HepG2 (cell line): ENCODE measurements around the gene ERBB3. TPM values are rescaled to one million over a fixed set of nuclear protein-coding genes. Genes with fewer than 3 reads are reported as not detected.
A peak's percentile ranks its signal among the peaks of the same experiment; 100 is the strongest.

ENCODE experiments used
- BCL6 ChIP-seq: IDR thresholded peaks from 2 replicates; pipeline ENCODE4 v1.6.1; 2016; ENCODE audit warnings: missing genetic modification reagents, missing compliant biosample characterization
- EHMT2 ChIP-seq: fragments of 200-600 bp; sonication (generic); IDR thresholded peaks from 2 replicates; pipeline ENCODE4 v1.7.0; 2017; ENCODE audit warnings: antibody characterized with exemption, low read depth, low read length, borderline replicate concordance
- ESRRA ChIP-seq: sonication (generic); formaldehyde crosslinking; IDR thresholded peaks from 2 replicates; pipeline ENCODE4 v1.5.1; 2020; ENCODE audit warnings: mild to moderate bottlenecking, low read depth, missing genetic modification reagents
- ETV6 ChIP-seq: sonication (generic); formaldehyde crosslinking; conservative IDR thresholded peaks from 2 replicates; pipeline ENCODE4 v1.4.0; 2020; ENCODE audit warnings: missing genetic modification reagents
- HDAC1 ChIP-seq: sonication (generic); formaldehyde crosslinking; IDR thresholded peaks from 2 replicates; pipeline ENCODE4 v1.5.1; 2020; ENCODE audit warnings: mild to moderate bottlenecking, missing genetic modification reagents
- HNF4A ChIP-seq: sonication (generic); formaldehyde crosslinking; IDR thresholded peaks from 2 replicates; pipeline ENCODE4 v1.4.0; 2020; ENCODE audit warnings: missing genetic modification reagents
- HNF4G ChIP-seq, 2 experiments: sonication (generic) in 1 of 2; formaldehyde crosslinking in 1 of 2; IDR thresholded peaks; 2 replicates each; pipeline versions ENCODE4 v1.4.0 to v1.6.1; 2011 to 2020; ENCODE audit warnings: borderline replicate concordance in 2 of 2, low read depth in 2 of 2, mild to moderate bottlenecking in 2 of 2, low read length in 1 of 2, missing genetic modification reagents in 1 of 2, moderate library complexity in 1 of 2
- IRF2 ChIP-seq: IDR thresholded peaks from 2 replicates; pipeline ENCODE4 v1.6.1; 2018; ENCODE audit warnings: missing genetic modification reagents, missing compliant biosample characterization
- MAF1 ChIP-seq: sonication (generic); formaldehyde crosslinking; IDR thresholded peaks from 2 replicates; pipeline ENCODE4 v1.5.0; 2020; ENCODE audit warnings: missing genetic modification reagents, borderline replicate concordance
- MYC ChIP-seq: sonication (generic); formaldehyde crosslinking; IDR thresholded peaks from 2 replicates; pipeline ENCODE4 v1.9.0; 2021; ENCODE audit warnings: missing genetic modification reagents, borderline replicate concordance
- MZF1 ChIP-seq: sonication (generic); formaldehyde crosslinking; IDR thresholded peaks from 2 replicates; pipeline ENCODE4 v1.8.1; 2023; ENCODE audit warnings: mild to moderate bottlenecking, missing genetic modification reagents, borderline replicate concordance
- NFIC ChIP-seq: IDR thresholded peaks from 2 replicates; pipeline ENCODE4 v1.6.1; 2012; ENCODE audit warnings: mild to moderate bottlenecking, low read length, inconsistent platforms
- NFRKB ChIP-seq: fragments of 450-650 bp; IDR thresholded peaks from 2 replicates; pipeline ENCODE4 v1.6.1; 2017
- PITX1 ChIP-seq: sonication (generic); formaldehyde crosslinking; IDR thresholded peaks from 2 replicates; pipeline ENCODE4 v1.5.1; 2020; ENCODE audit warnings: mild to moderate bottlenecking, missing genetic modification reagents
- RFX3 ChIP-seq: IDR thresholded peaks from 2 replicates; pipeline ENCODE4 v1.6.1; 2016; ENCODE audit warnings: missing biosample characterization, missing genetic modification reagents
- RFXAP ChIP-seq: sonication (generic); formaldehyde crosslinking; IDR thresholded peaks from 2 replicates; pipeline ENCODE4 v1.4.0; 2020; ENCODE audit warnings: missing genetic modification reagents, borderline replicate concordance
- SIX4 ChIP-seq: sonication (generic); formaldehyde crosslinking; IDR thresholded peaks from 2 replicates; pipeline ENCODE4 v1.4.0; 2020; ENCODE audit warnings: missing genetic modification reagents
- SRY ChIP-seq: sonication (generic); formaldehyde crosslinking; IDR thresholded peaks from 2 replicates; pipeline ENCODE4 v1.8.0; 2022; ENCODE audit warnings: mild to moderate bottlenecking, missing genetic modification reagents
- YY1 ChIP-seq: IDR thresholded peaks from 2 replicates; pipeline ENCODE4 v1.6.1; 2011; ENCODE audit warnings: low read length, low read depth, moderate library complexity, mild to moderate bottlenecking; ENCODE audit not compliant: insufficient read depth, insufficient replicate concordance
- ZNF143 ChIP-seq: sonication (generic); formaldehyde crosslinking; IDR thresholded peaks from 2 replicates; pipeline ENCODE4 v1.4.0; 2020; ENCODE audit warnings: missing genetic modification reagents
- ZNF260 ChIP-seq: sonication (generic); formaldehyde crosslinking; IDR thresholded peaks from 2 replicates; pipeline ENCODE4 v1.4.0; 2020; ENCODE audit warnings: missing genetic modification reagents, low read depth, mild to moderate bottlenecking, borderline replicate concordance
- polyA plus RNA-seq, 8 experiments: library from polyadenylated mRNA; depleted of rRNA in 3 of 8; stranded (reverse) in 7 of 8; unstranded in 1 of 8; fragments of >200 nt; fragmentation: Illumina TruSeq in 4 of 8; extraction: Trizol in 4 of 8; gene quantifications; 2 replicates each; pipeline versions ENCODE4 v1.2.1 to v1.2.3, GENCODE V29; 2011 to 2016; ENCODE audit warnings: low read depth in 4 of 8, missing spikeins in 1 of 8, mixed read lengths in 1 of 8; ENCODE audit not compliant: insufficient read depth in 1 of 8
- total RNA-seq, 5 experiments: library from RNA; depleted of rRNA; stranded (reverse); fragments of >200 nt; fragmentation: Illumina TruSeq; extraction: Trizol; gene quantifications; 2 replicates each; pipeline ENCODE4 v1.2.3, GENCODE V29; 2016; ENCODE audit warnings: low read depth in 1 of 5
- TF ChIP-seq, protein P1 (sequence below): sonication (generic); formaldehyde crosslinking; IDR thresholded peaks from 2 replicates; pipeline ENCODE4 v1.5.0; 2020; ENCODE audit warnings: mild to moderate bottlenecking, missing genetic modification reagents
- TF ChIP-seq, protein P2 (sequence below), 2 experiments: fragments of 450-650 bp in 1 of 2; sonication (generic) in 1 of 2; formaldehyde crosslinking; IDR thresholded peaks; 2 replicates each; pipeline versions ENCODE4 v1.5.0 to v1.8.0; 2020 to 2022; ENCODE audit warnings: mild to moderate bottlenecking in 1 of 2, missing genetic modification reagents in 1 of 2
- TF ChIP-seq, protein P3 (sequence below): IDR thresholded peaks from 2 replicates; pipeline ENCODE4 v1.6.1; 2016; ENCODE audit warnings: missing genetic modification reagents, missing compliant biosample characterization
- TF ChIP-seq, protein P4 (sequence below): sonication (generic); formaldehyde crosslinking; IDR thresholded peaks from 2 replicates; pipeline ENCODE4 v1.4.0; 2020; ENCODE audit warnings: mild to moderate bottlenecking, missing genetic modification reagents

ERBB3 gene
- total and polyA plus RNA-seq, 2 of the 13 experiments (the other 11 are each of a cell fraction or from before 2014, with no cell fraction given) = 93.6 to 358 TPM

DNA sequence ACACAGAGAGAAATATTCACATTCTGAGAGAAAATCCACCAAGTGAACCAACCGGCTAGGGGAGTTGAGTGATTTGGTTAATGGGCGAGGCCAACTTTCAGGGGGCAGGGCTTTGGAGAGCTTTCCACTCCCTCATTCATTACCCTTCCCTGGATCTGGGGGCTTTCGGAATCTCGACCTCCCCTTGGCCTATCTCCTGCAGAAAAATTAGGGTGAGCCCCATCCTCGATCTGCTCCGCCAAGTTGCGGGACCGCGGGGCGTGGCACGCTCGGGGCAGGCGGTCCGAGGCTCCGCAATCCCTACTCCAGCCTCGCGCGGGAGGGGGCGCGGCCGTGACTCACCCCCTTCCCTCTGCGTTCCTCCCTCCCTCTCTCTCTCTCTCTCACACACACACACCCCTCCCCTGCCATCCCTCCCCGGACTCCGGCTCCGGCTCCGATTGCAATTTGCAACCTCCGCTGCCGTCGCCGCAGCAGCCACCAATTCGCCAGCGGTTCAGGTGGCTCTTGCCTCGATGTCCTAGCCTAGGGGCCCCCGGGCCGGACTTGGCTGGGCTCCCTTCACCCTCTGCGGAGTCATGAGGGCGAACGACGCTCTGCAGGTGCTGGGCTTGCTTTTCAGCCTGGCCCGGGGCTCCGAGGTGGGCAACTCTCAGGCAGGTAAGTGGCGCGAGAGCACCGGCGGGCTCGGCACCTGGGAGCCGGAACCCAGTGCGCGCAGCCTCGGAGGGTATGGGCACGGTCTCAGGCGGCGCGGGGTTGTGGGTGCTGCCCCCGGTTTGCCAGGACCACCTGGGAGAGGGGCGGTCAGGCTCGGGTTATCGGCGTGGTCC, at the start of gene ERBB3 (continued):
- TF ChIP-seq, protein P1, sequence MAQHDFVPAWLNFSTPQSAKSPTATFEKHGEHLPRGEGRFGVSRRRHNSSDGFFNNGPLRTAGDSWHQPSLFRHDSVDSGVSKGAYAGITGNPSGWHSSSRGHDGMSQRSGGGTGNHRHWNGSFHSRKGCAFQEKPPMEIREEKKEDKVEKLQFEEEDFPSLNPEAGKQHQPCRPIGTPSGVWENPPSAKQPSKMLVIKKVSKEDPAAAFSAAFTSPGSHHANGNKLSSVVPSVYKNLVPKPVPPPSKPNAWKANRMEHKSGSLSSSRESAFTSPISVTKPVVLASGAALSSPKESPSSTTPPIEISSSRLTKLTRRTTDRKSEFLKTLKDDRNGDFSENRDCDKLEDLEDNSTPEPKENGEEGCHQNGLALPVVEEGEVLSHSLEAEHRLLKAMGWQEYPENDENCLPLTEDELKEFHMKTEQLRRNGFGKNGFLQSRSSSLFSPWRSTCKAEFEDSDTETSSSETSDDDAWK = no peak
- TF ChIP-seq ETV6 (CRISPR knock-in tag) = no peak
- TF ChIP-seq MYC = peak; percentile 66
- TF ChIP-seq, protein P2, sequence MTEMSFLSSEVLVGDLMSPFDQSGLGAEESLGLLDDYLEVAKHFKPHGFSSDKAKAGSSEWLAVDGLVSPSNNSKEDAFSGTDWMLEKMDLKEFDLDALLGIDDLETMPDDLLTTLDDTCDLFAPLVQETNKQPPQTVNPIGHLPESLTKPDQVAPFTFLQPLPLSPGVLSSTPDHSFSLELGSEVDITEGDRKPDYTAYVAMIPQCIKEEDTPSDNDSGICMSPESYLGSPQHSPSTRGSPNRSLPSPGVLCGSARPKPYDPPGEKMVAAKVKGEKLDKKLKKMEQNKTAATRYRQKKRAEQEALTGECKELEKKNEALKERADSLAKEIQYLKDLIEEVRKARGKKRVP (CRISPR knock-in tag; IDR thresholded peaks at IDR 0.05) = peak in 1 of 2 experiments; percentile 77; a peak in 2 of 4 replicates
- TF ChIP-seq RFXAP = peak; percentile 76; the same call in 1 of the 2 replicates
- no peak; the same call in 1 of the 2 replicates for TF ChIP-seq NFIC
- TF ChIP-seq HNF4A (CRISPR knock-in tag) = peak; percentile 60
- TF ChIP-seq SIX4 (CRISPR knock-in tag) = peak; percentile 59; the same call in 1 of the 2 replicates
- TF ChIP-seq YY1 = peak; percentile 20
- peak; percentile 62; the same call in 1 of the 2 replicates for TF ChIP-seq ZNF143
- peak; percentile 90; the same call in 1 of the 2 replicates for TF ChIP-seq SRY
- 0 out of 2 replicates have a peak, but pooled peaks have one; percentile 30 for TF ChIP-seq ESRRA (CRISPR knock-in tag)
- no peak for TF ChIP-seq ZNF260
- no peak for TF ChIP-seq RFX3
- TF ChIP-seq EHMT2 = no peak
- TF ChIP-seq MZF1 = no peak
- no peak for TF ChIP-seq NFRKB
- peak; percentile 77; the same call in 1 of the 2 replicates for TF ChIP-seq MAF1 (CRISPR knock-in tag)
- no peak for TF ChIP-seq PITX1 (CRISPR knock-in tag)
- TF ChIP-seq HNF4G (IDR thresholded peaks at IDR 0.05; ENCODE audit: borderline replicate concordance, low read depth, low read length) = no peak
- TF ChIP-seq HNF4G (CRISPR knock-in tag; IDR thresholded peaks at IDR 0.05; ENCODE audit: borderline replicate concordance, low read depth) = no peak; the same call in 1 of the 2 replicates
- TF ChIP-seq BCL6 = 0 out of 2 replicates have a peak, but pooled peaks have one; percentile 13
- TF ChIP-seq HDAC1 = peak; percentile 71
- TF ChIP-seq, protein P3, sequence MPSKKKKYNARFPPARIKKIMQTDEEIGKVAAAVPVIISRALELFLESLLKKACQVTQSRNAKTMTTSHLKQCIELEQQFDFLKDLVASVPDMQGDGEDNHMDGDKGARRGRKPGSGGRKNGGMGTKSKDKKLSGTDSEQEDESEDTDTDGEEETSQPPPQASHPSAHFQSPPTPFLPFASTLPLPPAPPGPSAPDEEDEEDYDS (CRISPR knock-in tag) = peak; percentile 70
- TF ChIP-seq IRF2 (CRISPR knock-in tag) = no peak; the same call in 1 of the 2 replicates
- TF ChIP-seq, protein P4, sequence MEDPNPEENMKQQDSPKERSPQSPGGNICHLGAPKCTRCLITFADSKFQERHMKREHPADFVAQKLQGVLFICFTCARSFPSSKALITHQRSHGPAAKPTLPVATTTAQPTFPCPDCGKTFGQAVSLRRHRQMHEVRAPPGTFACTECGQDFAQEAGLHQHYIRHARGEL (CRISPR knock-in tag) = no peak
